HepG2 (cell line): ENCODE results near the gene RBCK1. TPM values are rescaled to one million over a fixed set of nuclear protein-coding genes. Genes with fewer than 3 reads are reported as not detected.

Experiments
- ASH2L ChIP-seq: fragments of 300-600, 200-600 bp; sonication (generic); IDR thresholded peaks from 2 replicates; pipeline ENCODE4 v1.7.0; 2017; ENCODE audit warnings: low read depth, mild to moderate bottlenecking, moderate library complexity, mixed read lengths, low read length; ENCODE audit not compliant: insufficient read length
- ATAD3A ChIP-seq: sonication (generic); formaldehyde crosslinking; IDR thresholded peaks from 2 replicates; pipeline ENCODE4 v1.4.0; 2020; ENCODE audit warnings: missing genetic modification reagents
- BORCS8-MEF2B ChIP-seq: sonication (generic); formaldehyde crosslinking; IDR thresholded peaks from 2 replicates; pipeline ENCODE4 v1.8.0; 2022; ENCODE audit warnings: mild to moderate bottlenecking, missing genetic modification reagents
- CEBPB ChIP-seq: IDR thresholded peaks from 2 replicates; pipeline ENCODE4 v1.6.1; 2011; ENCODE audit warnings: low read depth, low read length, improper control_type of control experiment, borderline replicate concordance
- CHD2 ChIP-seq: IDR thresholded peaks from 2 replicates; pipeline ENCODE4 v1.6.1; 2011; ENCODE audit warnings: low read depth, low read length, improper control_type of control experiment
- EED ChIP-seq: sonication (generic); formaldehyde crosslinking; IDR thresholded peaks from 2 replicates; pipeline ENCODE4 v1.5.0; 2020; ENCODE audit warnings: mild to moderate bottlenecking, missing genetic modification reagents
- HMGA1 ChIP-seq: sonication (generic); formaldehyde crosslinking; conservative IDR thresholded peaks from 2 replicates; pipeline ENCODE4 v1.4.0; 2020; ENCODE audit warnings: missing genetic modification reagents
- NCOA2 ChIP-seq: sonication (generic); formaldehyde crosslinking; IDR thresholded peaks from 2 replicates; pipeline ENCODE4 v1.8.0; 2022; ENCODE audit warnings: inconsistent platforms
- NCOA5 ChIP-seq: sonication (generic); formaldehyde crosslinking; IDR thresholded peaks from 2 replicates; pipeline ENCODE4 v1.4.0; 2020; ENCODE audit warnings: missing genetic modification reagents
- REL ChIP-seq: sonication (generic); formaldehyde crosslinking; conservative IDR thresholded peaks from 2 replicates; pipeline ENCODE4 v1.8.0; 2022; ENCODE audit warnings: mild to moderate bottlenecking, missing genetic modification reagents, moderate library complexity
- TEAD2 ChIP-seq: sonication (generic); formaldehyde crosslinking; IDR thresholded peaks from 2 replicates; pipeline ENCODE4 v1.9.0; 2021; ENCODE audit warnings: missing genetic modification reagents
- ZFP62 ChIP-seq: sonication (generic); formaldehyde crosslinking; IDR thresholded peaks from 2 replicates; pipeline ENCODE4 v1.4.0; 2020; ENCODE audit warnings: missing genetic modification reagents
- ZNF180 ChIP-seq: sonication (generic); formaldehyde crosslinking; IDR thresholded peaks from 2 replicates; pipeline ENCODE4 v1.4.0; 2020; ENCODE audit warnings: low read depth, missing genetic modification reagents, borderline replicate concordance
- ZNF30 ChIP-seq: sonication (generic); formaldehyde crosslinking; IDR thresholded peaks from 2 replicates; pipeline ENCODE4 v1.5.0; 2020; ENCODE audit warnings: mild to moderate bottlenecking, missing genetic modification reagents
- ZNF354B ChIP-seq: sonication (generic); formaldehyde crosslinking; IDR thresholded peaks from 2 replicates; pipeline ENCODE4 v1.8.0; 2022; ENCODE audit warnings: mild to moderate bottlenecking, missing genetic modification reagents
- ZNF510 ChIP-seq: sonication (generic); formaldehyde crosslinking; IDR thresholded peaks from 2 replicates; pipeline ENCODE4 v1.4.0; 2020; ENCODE audit warnings: low read depth, mild to moderate bottlenecking, missing genetic modification reagents
- ZSCAN22 ChIP-seq: sonication (generic); formaldehyde crosslinking; IDR thresholded peaks from 2 replicates; pipeline ENCODE4 v1.4.0; 2020; ENCODE audit warnings: mild to moderate bottlenecking, missing genetic modification reagents
- polyA plus RNA-seq, 8 experiments: library from polyadenylated mRNA; depleted of rRNA in 3 of 8; stranded (reverse) in 7 of 8; unstranded in 1 of 8; fragments of >200 nt; fragmentation: Illumina TruSeq in 4 of 8; extraction: Trizol in 4 of 8; gene quantifications; 2 replicates each; pipeline versions ENCODE4 v1.2.1 to v1.2.3, GENCODE V29; 2011 to 2016; ENCODE audit warnings: low read depth in 4 of 8, missing spikeins in 1 of 8, mixed read lengths in 1 of 8; ENCODE audit not compliant: insufficient read depth in 1 of 8
- total RNA-seq, 5 experiments: library from RNA; depleted of rRNA; stranded (reverse); fragments of >200 nt; fragmentation: Illumina TruSeq; extraction: Trizol; gene quantifications; 2 replicates each; pipeline ENCODE4 v1.2.3, GENCODE V29; 2016; ENCODE audit warnings: low read depth in 1 of 5
- TF ChIP-seq, protein P1 (sequence below): sonication (generic); formaldehyde crosslinking; IDR thresholded peaks from 2 replicates; pipeline ENCODE4 v1.4.0; 2020; ENCODE audit warnings: missing genetic modification reagents
- TF ChIP-seq, protein P2 (sequence below): IDR thresholded peaks from 2 replicates; pipeline ENCODE4 v1.6.1; 2018; ENCODE audit warnings: missing genetic modification reagents, mild to moderate bottlenecking, missing compliant biosample characterization
- TF ChIP-seq, protein P3 (sequence below): sonication (generic); formaldehyde crosslinking; IDR thresholded peaks from 2 replicates; pipeline ENCODE4 v1.4.0; 2020; ENCODE audit warnings: missing genetic modification reagents, borderline replicate concordance
- TF ChIP-seq, protein P4 (sequence below): sonication (generic); formaldehyde crosslinking; IDR thresholded peaks from 2 replicates; pipeline ENCODE4 v1.4.0; 2020; ENCODE audit warnings: mild to moderate bottlenecking, low read depth, missing genetic modification reagents
- TF ChIP-seq, protein P5 (sequence below): sonication (generic); formaldehyde crosslinking; IDR thresholded peaks from 2 replicates; pipeline ENCODE4 v1.8.1; 2023; ENCODE audit warnings: mild to moderate bottlenecking, missing genetic modification reagents

RBCK1 gene
- total and polyA plus RNA-seq, 2 of the 13 experiments (the other 11 are each of a cell fraction or from before 2014, with no cell fraction given), result 149 to 215 TPM

DNA sequence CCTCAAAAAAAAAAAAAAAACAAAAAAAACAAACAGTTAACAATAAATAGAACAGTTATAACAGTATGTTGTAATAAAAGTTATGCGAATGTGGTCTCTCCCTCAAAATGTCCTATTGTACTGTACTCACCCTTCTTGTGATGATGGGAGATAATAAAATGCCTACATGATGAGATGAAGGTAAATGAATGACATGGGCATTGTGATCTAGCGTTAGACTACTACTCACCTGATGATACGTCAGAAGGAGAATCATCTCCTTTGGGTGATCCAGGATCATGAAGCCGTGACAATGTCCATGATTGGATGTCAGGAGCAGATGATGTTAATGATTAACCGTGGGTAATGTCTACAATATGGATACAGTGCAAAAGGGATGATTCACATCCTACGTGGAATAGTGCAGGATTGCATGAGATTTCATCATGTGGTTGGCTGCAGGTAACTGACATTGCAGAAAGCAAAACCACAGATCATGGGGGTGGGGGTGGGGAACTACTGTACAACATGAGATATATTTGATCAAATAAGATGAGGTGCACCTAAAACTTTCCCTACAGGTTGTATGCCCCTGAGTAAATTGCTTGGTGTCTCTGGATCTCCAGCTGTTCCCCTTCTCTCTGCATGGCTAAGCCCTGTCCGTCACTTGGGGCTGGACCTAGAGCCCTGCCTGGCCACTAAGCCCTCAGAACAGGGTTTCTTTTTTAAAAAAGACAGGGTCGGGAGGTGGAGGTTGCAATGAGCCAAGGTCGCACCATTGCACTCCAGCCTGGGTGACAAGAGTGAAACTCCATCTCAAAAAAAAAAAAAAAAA, 6.2 kb upstream of the RBCK1 start (continued):
- TF ChIP-seq, protein P1, sequence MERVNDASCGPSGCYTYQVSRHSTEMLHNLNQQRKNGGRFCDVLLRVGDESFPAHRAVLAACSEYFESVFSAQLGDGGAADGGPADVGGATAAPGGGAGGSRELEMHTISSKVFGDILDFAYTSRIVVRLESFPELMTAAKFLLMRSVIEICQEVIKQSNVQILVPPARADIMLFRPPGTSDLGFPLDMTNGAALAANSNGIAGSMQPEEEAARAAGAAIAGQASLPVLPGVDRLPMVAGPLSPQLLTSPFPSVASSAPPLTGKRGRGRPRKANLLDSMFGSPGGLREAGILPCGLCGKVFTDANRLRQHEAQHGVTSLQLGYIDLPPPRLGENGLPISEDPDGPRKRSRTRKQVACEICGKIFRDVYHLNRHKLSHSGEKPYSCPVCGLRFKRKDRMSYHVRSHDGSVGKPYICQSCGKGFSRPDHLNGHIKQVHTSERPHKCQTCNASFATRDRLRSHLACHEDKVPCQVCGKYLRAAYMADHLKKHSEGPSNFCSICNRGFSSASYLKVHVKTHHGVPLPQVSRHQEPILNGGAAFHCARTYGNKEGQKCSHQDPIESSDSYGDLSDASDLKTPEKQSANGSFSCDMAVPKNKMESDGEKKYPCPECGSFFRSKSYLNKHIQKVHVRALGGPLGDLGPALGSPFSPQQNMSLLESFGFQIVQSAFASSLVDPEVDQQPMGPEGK (CRISPR knock-in tag), result peak; percentile 68; the same call in 1 of the 2 replicates
- TF ChIP-seq NCOA2 (peak; percentile 91), BORCS8-MEF2B (CRISPR knock-in tag) (peak; percentile 78; the same call in 1 of the 2 replicates), ZNF30 (CRISPR knock-in tag) (no peak), REL (CRISPR knock-in tag) (no peak), EED (no peak), NCOA5 (CRISPR knock-in tag) (no peak), ZNF354B (CRISPR knock-in tag) (no peak), ZNF510 (CRISPR knock-in tag) (no peak), TEAD2 (CRISPR knock-in tag) (no peak), HMGA1 (CRISPR knock-in tag) (no peak), CHD2 (peak; percentile 77), ZNF180 (CRISPR knock-in tag) (no peak), ZFP62 (CRISPR knock-in tag) (no peak), ATAD3A (CRISPR knock-in tag) (no peak), ASH2L (peak; percentile 72), CEBPB (peak; percentile 100), ZSCAN22 (0 out of 2 replicates have a peak, but pooled peaks have one; percentile 3)
- TF ChIP-seq, protein P2, sequence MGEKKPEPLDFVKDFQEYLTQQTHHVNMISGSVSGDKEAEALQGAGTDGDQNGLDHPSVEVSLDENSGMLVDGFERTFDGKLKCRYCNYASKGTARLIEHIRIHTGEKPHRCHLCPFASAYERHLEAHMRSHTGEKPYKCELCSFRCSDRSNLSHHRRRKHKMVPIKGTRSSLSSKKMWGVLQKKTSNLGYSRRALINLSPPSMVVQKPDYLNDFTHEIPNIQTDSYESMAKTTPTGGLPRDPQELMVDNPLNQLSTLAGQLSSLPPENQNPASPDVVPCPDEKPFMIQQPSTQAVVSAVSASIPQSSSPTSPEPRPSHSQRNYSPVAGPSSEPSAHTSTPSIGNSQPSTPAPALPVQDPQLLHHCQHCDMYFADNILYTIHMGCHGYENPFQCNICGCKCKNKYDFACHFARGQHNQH (CRISPR knock-in tag), result peak; percentile 96
- TF ChIP-seq, protein P3, sequence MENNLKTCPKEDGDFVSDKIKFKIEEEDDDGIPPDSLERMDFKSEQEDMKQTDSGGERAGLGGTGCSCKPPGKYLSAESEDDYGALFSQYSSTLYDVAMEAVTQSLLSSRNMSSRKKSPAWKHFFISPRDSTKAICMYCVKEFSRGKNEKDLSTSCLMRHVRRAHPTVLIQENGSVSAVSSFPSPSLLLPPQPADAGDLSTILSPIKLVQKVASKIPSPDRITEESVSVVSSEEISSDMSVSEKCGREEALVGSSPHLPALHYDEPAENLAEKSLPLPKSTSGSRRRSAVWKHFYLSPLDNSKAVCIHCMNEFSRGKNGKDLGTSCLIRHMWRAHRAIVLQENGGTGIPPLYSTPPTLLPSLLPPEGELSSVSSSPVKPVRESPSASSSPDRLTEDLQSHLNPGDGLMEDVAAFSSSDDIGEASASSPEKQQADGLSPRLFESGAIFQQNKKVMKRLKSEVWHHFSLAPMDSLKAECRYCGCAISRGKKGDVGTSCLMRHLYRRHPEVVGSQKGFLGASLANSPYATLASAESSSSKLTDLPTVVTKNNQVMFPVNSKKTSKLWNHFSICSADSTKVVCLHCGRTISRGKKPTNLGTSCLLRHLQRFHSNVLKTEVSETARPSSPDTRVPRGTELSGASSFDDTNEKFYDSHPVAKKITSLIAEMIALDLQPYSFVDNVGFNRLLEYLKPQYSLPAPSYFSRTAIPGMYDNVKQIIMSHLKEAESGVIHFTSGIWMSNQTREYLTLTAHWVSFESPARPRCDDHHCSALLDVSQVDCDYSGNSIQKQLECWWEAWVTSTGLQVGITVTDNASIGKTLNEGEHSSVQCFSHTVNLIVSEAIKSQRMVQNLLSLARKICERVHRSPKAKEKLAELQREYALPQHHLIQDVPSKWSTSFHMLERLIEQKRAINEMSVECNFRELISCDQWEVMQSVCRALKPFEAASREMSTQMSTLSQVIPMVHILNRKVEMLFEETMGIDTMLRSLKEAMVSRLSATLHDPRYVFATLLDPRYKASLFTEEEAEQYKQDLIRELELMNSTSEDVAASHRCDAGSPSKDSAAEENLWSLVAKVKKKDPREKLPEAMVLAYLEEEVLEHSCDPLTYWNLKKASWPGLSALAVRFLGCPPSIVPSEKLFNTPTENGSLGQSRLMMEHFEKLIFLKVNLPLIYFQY (CRISPR knock-in tag), result no peak
- TF ChIP-seq, protein P4, sequence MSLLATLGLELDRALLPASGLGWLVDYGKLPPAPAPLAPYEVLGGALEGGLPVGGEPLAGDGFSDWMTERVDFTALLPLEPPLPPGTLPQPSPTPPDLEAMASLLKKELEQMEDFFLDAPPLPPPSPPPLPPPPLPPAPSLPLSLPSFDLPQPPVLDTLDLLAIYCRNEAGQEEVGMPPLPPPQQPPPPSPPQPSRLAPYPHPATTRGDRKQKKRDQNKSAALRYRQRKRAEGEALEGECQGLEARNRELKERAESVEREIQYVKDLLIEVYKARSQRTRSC, result peak; percentile 96
- TF ChIP-seq, protein P5, sequence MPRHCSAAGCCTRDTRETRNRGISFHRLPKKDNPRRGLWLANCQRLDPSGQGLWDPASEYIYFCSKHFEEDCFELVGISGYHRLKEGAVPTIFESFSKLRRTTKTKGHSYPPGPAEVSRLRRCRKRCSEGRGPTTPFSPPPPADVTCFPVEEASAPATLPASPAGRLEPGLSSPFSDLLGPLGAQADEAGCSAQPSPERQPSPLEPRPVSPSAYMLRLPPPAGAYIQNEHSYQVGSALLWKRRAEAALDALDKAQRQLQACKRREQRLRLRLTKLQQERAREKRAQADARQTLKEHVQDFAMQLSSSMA, result no peak
